T-helper 1 cell treated with Interleukin-12 subunit alpha and Interleukin-12 subunit beta and Interleukin-4 antibody, amounts not matched to agents 30 ng/mL and 1 ng/mL, for 36 hours (primary cell): ENCODE results near the gene CABLES1. TPM values are rescaled to one million over a fixed set of nuclear protein-coding genes. Genes with fewer than 3 reads are reported as not detected.
"Not testable (repeated sequence)": the region's sequence is repeated elsewhere in the genome, so short reads cannot be mapped to it uniquely, and the experiment has no call there.

ENCODE experiments used
- intact Hi-C: fragments of 100-400 bp; cut with micrococcal nuclease; formaldehyde crosslinking; loops from one replicate; pipeline ENCODE4 v1.15.1; 2024
- total RNA-seq: library from RNA; stranded (reverse); gene quantifications from 2 replicates; pipeline ENCODE4 v1.2.3, GENCODE V29; 2022

Gene CABLES1
- total RNA-seq, 1 donor from 2014 or later, result 0.71 TPM

DNA sequence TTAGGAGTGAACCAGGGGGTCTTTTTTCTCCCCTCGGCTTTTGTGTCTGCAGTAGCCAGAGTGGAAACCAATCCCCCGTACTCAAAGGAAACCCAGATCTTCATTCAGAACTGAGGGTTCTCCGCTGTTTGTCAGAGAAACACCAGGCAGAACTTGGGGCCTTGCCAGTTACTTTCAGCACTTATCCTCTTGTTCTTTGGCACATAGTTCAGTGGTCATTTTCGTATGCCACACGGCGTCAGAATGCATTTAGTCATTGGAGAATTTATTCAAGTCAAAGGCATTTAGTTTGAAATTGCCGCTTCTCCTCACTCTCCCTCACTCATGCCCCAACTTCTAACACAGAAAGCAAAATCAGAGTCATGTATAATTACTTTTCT is 102.9 kb downstream of the CABLES1 start:
- intact Hi-C loops, result loop anchor here (10.0 kb wide), 1 partner anchor 777 kb away; the partner anchor contains the start of gene TTC39C

DNA sequence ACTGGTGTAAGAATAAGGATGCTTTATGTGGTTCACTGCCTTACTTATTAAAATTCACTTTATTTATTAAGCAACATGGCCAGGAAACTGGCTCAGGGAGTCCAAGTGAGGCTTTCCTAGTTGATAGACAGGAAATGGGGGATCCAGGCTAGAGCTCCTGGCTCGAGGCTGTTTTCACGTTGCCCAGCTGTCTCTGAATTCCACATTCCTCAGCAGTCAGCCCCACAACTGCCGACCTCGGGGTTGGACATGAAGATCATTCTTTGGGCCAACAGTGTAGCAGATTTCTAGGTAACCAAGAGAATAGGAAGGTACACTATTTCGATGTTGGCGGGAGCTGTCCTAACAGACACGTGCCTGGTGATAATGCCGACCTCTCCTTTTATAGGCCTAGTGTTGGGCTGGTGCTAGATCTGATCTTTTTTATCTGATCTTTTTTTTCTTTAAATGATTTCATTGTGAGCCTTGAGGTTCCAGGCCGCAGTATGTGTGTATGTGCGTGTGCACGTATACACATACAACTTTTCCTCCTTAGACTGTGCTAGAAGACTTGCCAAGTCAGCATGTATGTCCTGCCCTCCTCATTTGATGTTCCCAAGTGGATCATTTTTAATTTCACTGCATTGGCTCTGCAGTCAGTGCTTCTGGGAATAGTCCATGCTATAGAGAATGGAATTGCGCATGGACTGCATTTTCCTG is 103.5 kb downstream of the CABLES1 start:
- intact Hi-C loops, result loop anchor here (10.0 kb wide), 1 partner anchor 776 kb away; the partner anchor contains the start of gene TTC39C

GRCh38 chr18:23239350-23239692 is 104.0 kb downstream of the CABLES1 start:
- intact Hi-C loops, result loop anchor here (10.0 kb wide), 1 partner anchor 775 kb away; the partner anchor contains the start of gene TTC39C

- intact Hi-C loops, result loop anchor here (10.0 kb wide), 1 partner anchor 775 kb away; the partner anchor contains the start of gene TTC39C
Measured at GRCh38 chr18:23239885-23240608, 104.8 kb downstream of the CABLES1 start.

GRCh38 chr18:23240609-23240930 is 105.3 kb downstream of the CABLES1 start:
- intact Hi-C loops, result no loop called here

GRCh38 chr18:23241833-23242496 is 106.7 kb downstream of the CABLES1 start:
- intact Hi-C loops, result not testable (repeated sequence)

GRCh38 chr18:23243178-23243577 is 107.9 kb downstream of the CABLES1 start:
- intact Hi-C loops, result no loop called here

DNA sequence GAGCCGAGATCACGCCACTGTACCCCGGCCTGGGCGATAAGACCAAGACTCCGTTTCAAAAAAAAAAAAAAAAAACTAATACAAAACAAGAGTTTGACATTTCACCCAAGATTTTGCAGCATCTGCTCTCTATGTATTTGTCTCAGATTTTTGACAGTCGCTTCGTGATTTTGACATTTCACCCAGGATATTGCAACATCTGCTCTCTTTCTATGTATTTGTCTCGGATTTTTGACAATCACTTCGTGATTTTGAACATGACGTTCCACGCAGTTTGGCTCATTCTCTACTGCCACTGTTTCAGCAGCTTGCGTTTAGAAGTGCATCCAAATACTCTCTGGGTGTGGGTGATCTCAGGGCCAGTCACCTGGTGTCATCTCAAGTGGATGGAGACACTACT is 108.5 kb downstream of the CABLES1 start:
- intact Hi-C loops, result no loop called here

DNA sequence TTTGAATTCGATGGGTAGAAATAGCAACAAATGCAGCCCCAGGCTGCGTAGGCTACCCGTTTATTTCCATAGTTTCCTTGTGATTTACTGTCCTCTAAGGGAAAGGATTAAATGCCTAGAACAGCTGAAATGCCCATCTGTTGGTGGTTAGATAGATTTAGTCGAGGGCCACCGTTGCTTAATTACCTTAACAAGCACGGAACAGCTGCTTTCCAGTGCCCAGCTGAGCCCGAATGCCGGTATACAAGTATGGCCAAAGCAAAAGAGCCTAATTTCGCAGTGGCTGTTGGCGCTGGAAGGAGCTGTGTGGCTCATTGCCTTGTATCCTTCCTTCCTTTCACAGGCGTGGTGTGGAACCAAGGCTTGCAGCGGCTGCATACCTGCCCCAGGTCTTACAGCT is 109.1 kb downstream of the CABLES1 start:
- intact Hi-C loops, result no loop called here

DNA sequence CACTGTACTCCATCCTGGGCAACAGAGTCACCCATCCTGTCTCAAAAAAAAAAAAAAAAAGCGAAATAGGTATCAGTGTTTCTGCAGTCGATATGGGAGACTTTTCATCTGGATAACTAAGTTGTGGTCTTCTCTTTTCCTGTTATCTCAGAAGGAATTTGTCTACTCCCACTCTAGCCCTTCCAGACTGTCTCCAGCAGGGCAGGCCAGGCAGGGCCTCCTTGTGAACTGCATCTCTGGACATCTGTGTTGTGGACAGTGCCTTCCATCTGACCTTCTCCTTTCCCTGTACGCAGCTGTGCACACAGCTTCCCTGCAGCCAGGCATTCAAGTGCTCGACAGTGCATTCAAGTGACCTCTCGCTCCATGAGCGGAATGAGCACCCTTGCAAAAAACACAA is 110.2 kb downstream of the CABLES1 start:
- intact Hi-C loops, result no loop called here

- intact Hi-C loops, result no loop called here
Measured at GRCh38 chr18:23247331-23247730, 112.0 kb downstream of the CABLES1 start.

- intact Hi-C loops, result no loop called here
Measured at GRCh38 chr18:23247896-23248295, 112.6 kb downstream of the CABLES1 start.

- intact Hi-C loops, result no loop called here
Measured at GRCh38 chr18:23248826-23249225, 113.5 kb downstream of the CABLES1 start.

GRCh38 chr18:23249348-23249747 is 114.1 kb downstream of the CABLES1 start:
- intact Hi-C loops, result no loop called here

GRCh38 chr18:23250893-23251656 is 115.8 kb downstream of the CABLES1 start:
- intact Hi-C loops, result no loop called here

GRCh38 chr18:23253630-23254029 is 118.3 kb downstream of the CABLES1 start:
- intact Hi-C loops, result no loop called here

DNA sequence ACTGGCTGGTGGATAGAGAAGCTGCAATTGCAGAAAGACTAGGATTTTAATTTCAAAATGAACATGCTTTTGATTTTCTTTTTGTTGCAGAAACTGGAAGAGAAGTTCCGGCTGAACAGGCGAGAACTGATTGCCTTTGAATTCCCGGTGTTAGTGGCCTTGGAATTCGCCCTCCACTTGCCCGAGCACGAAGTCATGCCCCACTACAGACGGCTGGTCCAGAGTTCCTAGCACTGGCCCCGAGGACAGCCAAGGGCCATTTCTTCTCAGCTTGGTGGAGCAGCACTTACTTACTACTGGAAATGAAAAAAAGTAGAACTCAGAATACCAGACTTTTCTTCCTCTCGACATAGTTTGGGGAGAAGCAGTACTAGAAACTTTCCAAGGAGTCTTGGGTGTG is 121.9 kb downstream of the CABLES1 start:
- intact Hi-C loops, result no loop called here

- intact Hi-C loops, result loop anchor here (2.0 kb wide), 1 partner anchor 27 kb away; no protein-coding TSS in a partner anchor
Measured at GRCh38 chr18:23257686-23258565, 122.6 kb downstream of the CABLES1 start.

DNA sequence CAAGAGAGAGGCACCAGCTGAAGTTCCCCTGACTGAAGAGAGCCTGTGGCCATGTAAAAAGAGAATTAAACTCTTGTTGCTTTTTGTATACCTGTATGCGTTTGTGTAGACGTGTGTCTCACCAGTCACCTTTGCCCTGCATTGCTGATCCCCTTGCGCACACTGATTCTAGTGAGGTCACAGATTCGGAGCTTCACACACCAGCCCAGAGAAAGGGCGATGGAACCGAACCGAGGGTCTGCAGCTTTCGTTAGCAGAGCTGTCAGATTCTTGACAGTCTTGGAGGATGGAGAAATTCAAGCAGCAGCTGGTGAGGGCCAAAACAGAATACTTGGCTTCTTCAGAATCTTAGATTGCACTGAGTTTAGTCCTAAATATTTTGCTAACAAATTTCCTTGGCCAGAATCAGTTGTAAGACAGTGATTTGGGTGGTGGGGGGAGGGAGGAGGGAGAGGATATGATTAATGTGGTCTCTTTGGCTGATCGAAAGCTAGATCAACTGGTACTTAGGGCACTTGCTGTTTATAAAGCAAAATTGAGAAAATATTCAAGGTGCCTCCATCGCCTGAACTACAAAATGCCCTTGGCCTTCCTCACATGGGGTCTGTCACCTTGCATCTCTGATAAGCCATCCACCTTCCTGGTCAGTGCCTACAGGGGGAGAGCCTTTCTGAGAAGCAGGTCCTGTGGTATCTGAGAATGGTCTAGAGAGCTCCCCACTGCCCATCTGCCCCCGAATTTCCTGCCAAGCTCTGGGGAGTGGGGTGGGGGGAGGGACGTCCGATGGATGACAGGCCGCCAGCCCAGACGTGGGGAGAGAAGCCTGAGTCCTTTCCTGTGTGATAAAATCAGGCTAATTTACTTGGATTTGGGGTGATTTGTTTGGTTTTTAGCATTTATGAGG is 123.5 kb downstream of the CABLES1 start:
- intact Hi-C loops, result loop anchor here (2.0 kb wide), 1 partner anchor 28 kb away; no protein-coding TSS in a partner anchor
